Smooth muscle cell (in vitro differentiated cells): ENCODE measurements around the gene ASPG. TPM values are rescaled to one million over a fixed set of nuclear protein-coding genes. Genes with fewer than 3 reads are reported as not detected.
A peak's percentile ranks its signal among the peaks of the same experiment; 100 is the strongest.

Experiments
- DNase-seq: peaks from one replicate; lab custom pipeline; 2025; ENCODE audit not compliant: unreplicated experiment; lab: John Stamatoyannopoulos, UW
- H2AFZ ChIP-seq: fragments of 200-600 bp; sonication (generic); 2 replicates; pipeline ENCODE4 v1.6.0; 2016; ENCODE audit warnings: antibody characterized with exemption, low read depth, mild to moderate bottlenecking
- H3F3A ChIP-seq: fragments of 200-600 bp; sonication (generic); 2 replicates; pipeline ENCODE4 v1.6.0; 2017; ENCODE audit warnings: antibody characterized with exemption, low read depth
- H3K27ac ChIP-seq: fragments of 200-600 bp; sonication (generic); 2 replicates; pipeline ENCODE4 v1.5.1; 2016; ENCODE audit warnings: low read depth, mild to moderate bottlenecking
- H3K27me3 ChIP-seq: fragments of 200-600 bp; sonication (generic); 2 replicates; pipeline ENCODE4 v1.6.1; 2016; ENCODE audit warnings: low read depth, mild to moderate bottlenecking
- H3K36me3 ChIP-seq: fragments of 200-600 bp; sonication (generic); 2 replicates; pipeline ENCODE4 v1.5.1; 2016; ENCODE audit warnings: low read depth
- H3K4me1 ChIP-seq: fragments of 200-600 bp; sonication (generic); 2 replicates; pipeline ENCODE4 v1.5.1; 2016; ENCODE audit warnings: low read depth
- H3K4me2 ChIP-seq: fragments of 200-600 bp; sonication (generic); 2 replicates; pipeline ENCODE4 v1.6.0; 2016; ENCODE audit warnings: mild to moderate bottlenecking
- H3K4me3 ChIP-seq: fragments of 200-600 bp; sonication (generic); 2 replicates; pipeline ENCODE4 v1.5.1; 2016; ENCODE audit warnings: mild to moderate bottlenecking
- H3K79me2 ChIP-seq: fragments of 200-600 bp; sonication (generic); 2 replicates; pipeline ENCODE4 v1.6.0; 2016; ENCODE audit warnings: low read depth, mild to moderate bottlenecking
- H3K9ac ChIP-seq: fragments of 200-600 bp; sonication (generic); 2 replicates; pipeline ENCODE4 v1.6.0; 2016; ENCODE audit warnings: low read depth
- H3K9me3 ChIP-seq: fragments of 200-600 bp; sonication (generic); replicated peaks from 2 replicates; pipeline ENCODE4 v1.5.1; 2016; ENCODE audit warnings: low read depth
- H4K20me1 ChIP-seq: fragments of 200-600 bp; sonication (generic); 2 replicates; pipeline ENCODE4 v1.6.0; 2016; ENCODE audit warnings: low read depth
- CTCF ChIP-seq: fragments of 200-600 bp; sonication (generic); IDR thresholded peaks from 2 replicates; pipeline ENCODE4 v1.5.1; 2017; ENCODE audit warnings: borderline replicate concordance, mild to moderate bottlenecking, antibody characterized with exemption; ENCODE audit not compliant: insufficient read depth, poor library complexity, severe bottlenecking
- WGBS: methylation state at CpG from one replicate; pipeline ENCODE4 v1.1.7; 2016; ENCODE audit warnings: low lambda C conversion rate; 5-methylcytosine and 5-hydroxymethylcytosine counted together
- polyA plus RNA-seq: library from polyadenylated mRNA; unstranded; fragments of >200 nt; fragmentation: Nextera tagmentation; extraction: Ambion mirVana; gene quantifications from 2 replicates; pipeline ENCODE4 v1.2.1, GENCODE V29; 2016
- total RNA-seq: library from RNA; depleted of rRNA; stranded (reverse); fragments of >200 nt; gene quantifications from 2 replicates; pipeline ENCODE4 v1.2.3, GENCODE V29; 2014

Gene ASPG
- total and polyA plus RNA-seq, 2 experiments from 2014 or later, result 0.18 to 1.2 TPM

- Histone ChIP-seq H3K9ac (no peak overlapping the region), H3K4me2 (no peak overlapping the region), H3K9me3 (no peaks in the 10 kb centered on the region), H3K27ac (no peak overlapping the region), H3K36me3 (no peaks in the 10 kb centered on the region), H3K4me1 (no peaks in the 10 kb centered on the region), H4K20me1 (no peaks in the 10 kb centered on the region), H3K27me3 (peaks cover 9% of the 10 kb centered on the region), H3K79me2 (no peaks in the 10 kb centered on the region), H2AFZ (peak overlapping the region; percentile 8), H3K4me3 (no peak overlapping the region), H3F3A (no peaks in the 10 kb centered on the region)
- WGBS, result 57% methylated on average over 16 of the region's 16 CpGs
- DNase-seq, result no peak
- no peak for TF ChIP-seq CTCF
Measured at GRCh38 chr14:104054222-104054905, 31.1 kb upstream of the ASPG start.

- no peaks in the 10 kb centered on the region for H3K9me3 ChIP-seq
- no peaks in the 10 kb centered on the region for H4K20me1 ChIP-seq
- no peak overlapping the region for H2AFZ ChIP-seq
- no peaks in the 10 kb centered on the region for H3K4me1 ChIP-seq
- no peak for DNase-seq
- H3K27ac ChIP-seq, result no peak overlapping the region
- peaks cover 1% of the 10 kb centered on the region for H3K27me3 ChIP-seq
- H3K4me3 ChIP-seq, result no peak overlapping the region
- H3K9ac ChIP-seq, result no peak overlapping the region
- no peak overlapping the region for H3K4me2 ChIP-seq
- H3K36me3 ChIP-seq, result no peaks in the 10 kb centered on the region
- H3F3A ChIP-seq, result no peaks in the 10 kb centered on the region
- no peak for TF ChIP-seq CTCF
- no peaks in the 10 kb centered on the region for H3K79me2 ChIP-seq
- 79% methylated on average over 1 of the region's 1 CpG for WGBS
Measured at GRCh38 chr14:104062281-104062680, 23.2 kb upstream of the ASPG start.

GRCh38 chr14:104064003-104064402, 21.5 kb upstream of the ASPG start:
- no peaks in the 10 kb centered on the region for H4K20me1 ChIP-seq
- no peaks in the 10 kb centered on the region for H3K9me3 ChIP-seq
- no peaks in the 10 kb centered on the region for H3K79me2 ChIP-seq
- H3K4me3 ChIP-seq, result no peak overlapping the region
- no peak overlapping the region for H3K27ac ChIP-seq
- H3K36me3 ChIP-seq, result no peaks in the 10 kb centered on the region
- WGBS, result 82% methylated on average over 10 of the region's 10 CpGs
- H3K27me3 ChIP-seq, result no peaks in the 10 kb centered on the region
- H2AFZ ChIP-seq, result no peak overlapping the region
- TF ChIP-seq CTCF, result no peak
- DNase-seq, result no peak
- no peaks in the 10 kb centered on the region for H3F3A ChIP-seq
- no peak overlapping the region for H3K4me2 ChIP-seq
- H3K9ac ChIP-seq, result no peak overlapping the region
- H3K4me1 ChIP-seq, result no peaks in the 10 kb centered on the region

DNA sequence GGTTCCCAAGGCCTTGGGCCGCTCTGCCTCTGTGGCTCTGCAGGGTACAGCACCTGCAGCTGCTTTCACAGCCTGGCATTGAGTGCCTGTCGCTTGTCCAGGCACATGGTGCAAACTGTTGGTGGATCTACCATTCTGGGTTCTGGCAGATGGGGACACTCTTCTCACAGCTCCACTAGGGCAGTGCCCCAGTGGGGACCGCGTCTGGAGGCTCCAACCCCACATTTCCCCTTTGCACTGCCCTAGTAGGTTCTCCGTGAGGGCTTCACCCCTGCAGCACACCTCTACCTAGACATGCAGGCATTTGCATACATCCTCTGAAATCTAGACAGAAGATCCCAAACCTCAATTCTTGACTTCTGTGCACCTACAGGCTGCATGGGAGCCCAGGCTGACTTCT, 19.2 kb upstream of the ASPG start:
- H3K4me1 ChIP-seq, result no peaks in the 10 kb centered on the region
- no peak overlapping the region for H3K9ac ChIP-seq
- no peaks in the 10 kb centered on the region for H3K9me3 ChIP-seq
- H3F3A ChIP-seq, result no peaks in the 10 kb centered on the region
- whole genome bisulfite sequencing, result 64% methylated on average over 5 of the region's 5 CpGs
- no peak for TF ChIP-seq CTCF
- DNase-seq, result no peak
- H4K20me1 ChIP-seq, result no peaks in the 10 kb centered on the region
- H3K4me2 ChIP-seq, result no peak overlapping the region
- H3K79me2 ChIP-seq, result no peaks in the 10 kb centered on the region
- H2AFZ ChIP-seq, result no peak overlapping the region
- no peak overlapping the region for H3K4me3 ChIP-seq
- H3K27me3 ChIP-seq, result no peaks in the 10 kb centered on the region
- no peaks in the 10 kb centered on the region for H3K36me3 ChIP-seq
- no peak overlapping the region for H3K27ac ChIP-seq
